ENCODE measurements around the gene C9orf57.

GRCh38 chr9:72030767-72031166 lies 29.6 kb downstream of the C9orf57 start:
- TF ChIP-seq POLR2A (IDR thresholded peaks at IDR 0.05) (no peak), EP300 (IDR thresholded peaks at IDR 0.05) (no peak), POLR2AphosphoS5 (IDR thresholded peaks at IDR 0.05) (no peak)
- TF ChIP-seq, protein P1, sequence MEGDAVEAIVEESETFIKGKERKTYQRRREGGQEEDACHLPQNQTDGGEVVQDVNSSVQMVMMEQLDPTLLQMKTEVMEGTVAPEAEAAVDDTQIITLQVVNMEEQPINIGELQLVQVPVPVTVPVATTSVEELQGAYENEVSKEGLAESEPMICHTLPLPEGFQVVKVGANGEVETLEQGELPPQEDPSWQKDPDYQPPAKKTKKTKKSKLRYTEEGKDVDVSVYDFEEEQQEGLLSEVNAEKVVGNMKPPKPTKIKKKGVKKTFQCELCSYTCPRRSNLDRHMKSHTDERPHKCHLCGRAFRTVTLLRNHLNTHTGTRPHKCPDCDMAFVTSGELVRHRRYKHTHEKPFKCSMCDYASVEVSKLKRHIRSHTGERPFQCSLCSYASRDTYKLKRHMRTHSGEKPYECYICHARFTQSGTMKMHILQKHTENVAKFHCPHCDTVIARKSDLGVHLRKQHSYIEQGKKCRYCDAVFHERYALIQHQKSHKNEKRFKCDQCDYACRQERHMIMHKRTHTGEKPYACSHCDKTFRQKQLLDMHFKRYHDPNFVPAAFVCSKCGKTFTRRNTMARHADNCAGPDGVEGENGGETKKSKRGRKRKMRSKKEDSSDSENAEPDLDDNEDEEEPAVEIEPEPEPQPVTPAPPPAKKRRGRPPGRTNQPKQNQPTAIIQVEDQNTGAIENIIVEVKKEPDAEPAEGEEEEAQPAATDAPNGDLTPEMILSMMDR (IDR thresholded peaks at IDR 0.05) = no peak
